Ovary (tissue), 9 donors: ENCODE data around the gene RHOC. TPM values are rescaled to one million over a fixed set of nuclear protein-coding genes. Genes with fewer than 3 reads are reported as not detected.

ENCODE experiments used
- DNase-seq, 5 donors: peaks; one replicate each; pipeline ENCODE4 v3.0.0-alpha.2; 2019 to 2020
- H3K27ac ChIP-seq, 2 donors: fragments of 200-600 bp; one replicate each; pipeline versions ENCODE4 v1.5.1 to v1.8.0; 2019 to 2022
- H3K27me3 ChIP-seq: fragments of 200-600 bp; one replicate; pipeline ENCODE4 v1.8.0; 2022
- H3K36me3 ChIP-seq: fragments of 200-600 bp; sonication (generic); one replicate; pipeline ENCODE4 v1.5.1; 2019
- H3K4me1 ChIP-seq: one replicate; pipeline ENCODE4 v1.8.1; 2013; ENCODE audit warnings: mild to moderate bottlenecking, moderate library complexity; ENCODE audit not compliant: insufficient read depth
- H3K4me3 ChIP-seq: fragments of 200-600 bp; sonication (generic); one replicate; pipeline ENCODE4 v1.5.1; 2017
- H3K9me3 ChIP-seq, 2 donors: fragments of 200-600 bp in 1 of 2; sonication (generic) in 1 of 2; one replicate each; pipeline versions ENCODE4 v1.5.1 to v1.8.1; 2013 to 2019; ENCODE audit warnings: mild to moderate bottlenecking in 1 of 2, moderate library complexity in 1 of 2
- EP300 ChIP-seq: sonication (generic); formaldehyde crosslinking; IDR thresholded peaks from one replicate; pipeline ENCODE4 v1.6.1; 2017; ENCODE audit warnings: antibody characterized with exemption
- POLR2A ChIP-seq: fragments of 450-650 bp; IDR thresholded peaks from one replicate; pipeline ENCODE4 v1.6.1; 2017; ENCODE audit warnings: antibody characterized with exemption, mild to moderate bottlenecking, moderate library complexity
- WGBS, 3 donors: extraction: QIAGEN DNeasy Blood & Tissue Kit in 1 of 3; methylation state at CpG; one replicate each; pipeline versions ENCODE4 v1.1.5 to v1.1.7; 2013 to 2017; 5-methylcytosine and 5-hydroxymethylcytosine counted together
- intact Hi-C, 4 donors: fragments of 100-400 bp; cut with DNase I; formaldehyde crosslinking; loops; one replicate each; pipeline versions ENCODE4 v1.11.0 to v1.15.1; 2022 to 2023
- polyA plus RNA-seq, 2 donors: library from polyadenylated mRNA; stranded (reverse); fragments of 200-250 nt in 1 of 2; fragments of 350-450 nt in 1 of 2; fragmentation: Illumina TruSeq in 1 of 2; extraction: RNeasy Lipid Tissue Mini Kit (QIAGEN cat#74804) in 1 of 2; gene quantifications; one replicate each; pipeline ENCODE4 v1.2.3, GENCODE V29; 2013 to 2014
- total RNA-seq, 7 donors: library from RNA; depleted of rRNA in 2 of 7; stranded (reverse); fragments of >200 nt in 2 of 7; fragmentation: NEBNext Ultra II Directional in 3 of 7; extraction: Animal tissue kit (Norgen Biotek cat#: 25700) in 3 of 7; gene quantifications; one replicate each; pipeline versions ENCODE4 v1.1.0 to v1.2.4, GENCODE V29; 2016 to 2023
- TF ChIP-seq, protein P1 (sequence below), 3 donors: fragments of 450-650 bp in 2 of 3; fragments of 200-600 bp in 1 of 3; IDR thresholded peaks; one replicate each; pipeline versions ENCODE4 v1.5.1 to v1.8.0; 2016 to 2022; ENCODE audit warnings: antibody characterized with exemption in 3 of 3, mild to moderate bottlenecking in 1 of 3
- donor health status: DM: no; HTN: no; CAD: no; lungs with moderate emphysema.
- donor health status: DM: no; HTN: no; CAD: no.
- donor health status: Bipolar disorder and iron deficiency.
- donor health status: DM: yes; HTN: yes; CAD: no.
- donor health status: DM: no; HTN: no; CAD: no.
- donor health status: DM: yes; HTN: yes; CAD: no.

Gene RHOC
- total and polyA plus RNA-seq, 9 donors: 177 to 308 (median 214) TPM

DNA sequence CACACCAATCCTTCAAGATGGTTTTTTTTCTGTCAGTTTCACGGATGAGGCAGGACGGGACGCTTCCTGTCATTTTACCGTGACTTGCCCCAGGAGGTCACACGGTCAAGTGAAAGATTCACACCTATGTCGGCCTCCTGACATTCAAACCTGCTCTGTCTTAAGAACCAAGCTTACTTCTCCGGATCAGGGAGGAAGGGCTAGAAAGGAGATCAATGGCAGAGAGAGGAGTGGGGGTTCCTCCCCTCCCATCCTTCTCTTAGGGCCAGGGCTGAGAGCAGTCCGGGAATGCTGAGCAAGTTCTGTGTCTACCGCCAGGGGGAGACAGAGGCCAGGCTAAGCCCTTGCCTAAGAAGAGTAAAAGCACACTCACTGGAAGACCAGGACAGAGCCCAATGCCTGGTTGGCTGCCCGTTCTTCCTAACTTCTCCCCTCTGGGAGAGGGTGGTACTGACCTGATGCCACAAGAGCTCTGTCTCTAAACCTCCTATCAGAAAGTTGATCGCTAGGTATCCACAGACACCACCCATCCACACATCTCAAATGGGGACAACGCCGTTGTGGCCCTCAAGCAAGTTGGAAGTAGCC is 9.3 kb upstream of the RHOC start:
- Histone ChIP-seq H3K27ac (peak overlapping the region; percentile 11 to 51), H3K27me3 (no peaks in the 10 kb centered on the region), H3K4me3 (peak overlapping the region; percentile 72), H3K36me3 (no peaks in the 10 kb centered on the region), H3K9me3 (no peaks in the 10 kb centered on the region), H3K4me1 (peaks cover 4% of the 10 kb centered on the region)
- intact Hi-C loops: loop anchor here (2.0 to 10.0 kb wide), 10 partner anchors 86 to 679 kb away; partner anchors contain the start of genes SLC16A1 (in 2 of the 4), LRIG2 (in 1 of the 4) and MAGI3 (in 1 of the 4)
- DNase-seq: peak; percentile 85 to 92 (median 91)
- TF ChIP-seq EP300 (no peak), POLR2A (no peak)
- TF ChIP-seq, protein P1, sequence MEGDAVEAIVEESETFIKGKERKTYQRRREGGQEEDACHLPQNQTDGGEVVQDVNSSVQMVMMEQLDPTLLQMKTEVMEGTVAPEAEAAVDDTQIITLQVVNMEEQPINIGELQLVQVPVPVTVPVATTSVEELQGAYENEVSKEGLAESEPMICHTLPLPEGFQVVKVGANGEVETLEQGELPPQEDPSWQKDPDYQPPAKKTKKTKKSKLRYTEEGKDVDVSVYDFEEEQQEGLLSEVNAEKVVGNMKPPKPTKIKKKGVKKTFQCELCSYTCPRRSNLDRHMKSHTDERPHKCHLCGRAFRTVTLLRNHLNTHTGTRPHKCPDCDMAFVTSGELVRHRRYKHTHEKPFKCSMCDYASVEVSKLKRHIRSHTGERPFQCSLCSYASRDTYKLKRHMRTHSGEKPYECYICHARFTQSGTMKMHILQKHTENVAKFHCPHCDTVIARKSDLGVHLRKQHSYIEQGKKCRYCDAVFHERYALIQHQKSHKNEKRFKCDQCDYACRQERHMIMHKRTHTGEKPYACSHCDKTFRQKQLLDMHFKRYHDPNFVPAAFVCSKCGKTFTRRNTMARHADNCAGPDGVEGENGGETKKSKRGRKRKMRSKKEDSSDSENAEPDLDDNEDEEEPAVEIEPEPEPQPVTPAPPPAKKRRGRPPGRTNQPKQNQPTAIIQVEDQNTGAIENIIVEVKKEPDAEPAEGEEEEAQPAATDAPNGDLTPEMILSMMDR (IDR thresholded peaks at IDR 0.05): peak; percentile 91 to 94 (median 91)
- WGBS, 3 donors: 17 to 18% (median 18%) methylated on average over 13 of the region's 13 CpGs

DNA sequence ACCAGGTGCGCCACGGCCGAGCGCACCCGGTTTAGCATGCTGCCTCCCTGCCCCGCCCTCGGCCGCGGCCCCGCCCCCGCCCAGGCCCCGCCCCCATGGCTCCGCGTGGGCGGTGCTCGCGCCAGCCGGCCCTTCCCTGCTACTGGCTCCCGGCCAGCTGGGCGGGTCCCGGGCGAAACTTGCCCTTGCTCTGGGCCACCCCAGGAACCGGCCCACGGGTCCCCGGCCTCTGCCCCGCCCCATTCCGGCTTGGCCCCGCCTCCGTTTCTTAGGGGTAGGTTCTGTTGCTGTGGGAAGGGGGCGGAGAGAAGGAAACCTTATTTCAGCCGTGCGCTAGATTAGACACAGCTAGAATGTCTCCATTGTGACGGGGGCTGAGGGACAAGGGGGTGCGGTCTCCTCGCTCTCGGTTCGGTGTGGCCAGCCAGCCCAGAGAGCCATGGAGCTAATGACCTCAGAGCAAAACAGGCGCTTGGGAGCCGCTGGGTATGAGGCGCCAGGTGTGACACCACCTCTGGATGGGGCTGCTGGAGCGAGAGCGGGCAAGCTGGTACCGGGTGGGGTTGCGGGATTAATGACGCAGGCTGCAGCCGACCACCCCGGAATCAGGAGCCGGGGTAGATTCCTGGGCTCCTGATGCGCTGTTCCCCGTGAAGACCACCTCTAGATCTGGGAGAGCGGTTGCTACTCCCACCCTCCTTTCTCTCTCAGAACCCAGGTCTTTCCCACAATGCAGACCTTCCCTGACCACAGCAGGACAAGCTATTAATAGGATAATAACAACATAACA is 8.5 kb upstream of the RHOC start, which contains the start of gene PPM1J:
Gene PPM1J, minus strand, starts transcription at position 69 of the 790 bp plus-strand sequence. Its CDS starts 31 bp downstream, at position 38.
- TF ChIP-seq, protein P1 (IDR thresholded peaks at IDR 0.05): peak in 1 of 3 donors; percentile 9
- no peak for TF ChIP-seq EP300
- Histone ChIP-seq H3K27ac (peak within 1 kb of the TSS; percentile 51 to 55), H3K36me3 (no peaks in the 10 kb centered on the region)

DNA sequence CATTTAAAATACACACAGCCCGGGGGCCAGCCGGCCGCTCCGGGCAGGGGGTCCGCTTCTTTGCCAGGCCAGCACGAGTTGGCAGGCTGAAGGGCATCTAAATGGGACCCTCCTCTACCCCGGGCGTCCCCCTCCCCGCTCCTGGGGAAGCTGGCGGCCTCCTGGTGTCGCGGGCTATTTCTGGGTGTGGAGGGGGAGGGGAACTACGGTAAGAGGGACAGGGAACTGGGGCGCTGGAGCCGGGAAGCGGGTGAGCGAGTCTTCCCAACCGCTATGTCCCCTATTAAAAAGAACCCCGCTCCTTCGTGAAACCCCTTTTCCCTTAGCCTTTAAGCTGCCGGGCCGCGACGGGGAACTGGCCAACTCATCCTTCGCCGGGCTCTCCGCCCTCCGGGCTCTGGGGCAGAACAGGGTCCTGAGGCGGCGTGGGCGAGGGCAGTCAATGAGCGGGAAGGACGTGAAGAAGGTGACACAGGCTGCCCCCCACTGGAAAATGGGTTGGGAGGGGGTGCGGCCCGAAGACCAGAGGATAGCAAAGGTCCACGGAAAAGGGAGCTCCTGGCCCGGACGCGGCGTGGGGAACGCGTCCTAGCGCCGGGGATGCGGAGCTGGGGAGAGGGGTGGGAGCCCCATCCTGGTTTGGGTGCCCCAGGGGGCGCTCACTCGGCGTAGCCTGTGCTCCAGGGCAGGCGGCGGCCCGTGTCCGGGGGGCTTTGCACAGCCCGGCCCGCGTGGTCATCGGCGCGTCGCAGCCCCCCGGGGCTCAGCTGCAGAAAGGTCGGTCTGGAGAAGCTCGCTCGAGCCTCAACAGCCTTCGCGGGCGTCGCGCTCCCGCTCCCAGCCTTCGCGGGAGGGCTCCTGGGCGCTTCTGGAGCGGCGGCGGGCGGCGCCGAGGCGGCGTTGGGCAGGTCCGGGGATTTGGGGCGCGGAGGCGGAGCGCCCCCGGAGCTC is 7.7 kb upstream of the RHOC start:
- WGBS, 3 donors: 1 to 2% (median 1%) methylated on average over 59 to 86 of the region's 86 CpGs
- Histone ChIP-seq H3K4me3 (peak overlapping the region; percentile 72), H3K36me3 (no peaks in the 10 kb centered on the region), H3K4me1 (peaks cover 4% of the 10 kb centered on the region), H3K9me3 (no peaks in the 10 kb centered on the region), H3K27ac (peak overlapping the region; percentile 51 to 55), H3K27me3 (no peaks in the 10 kb centered on the region)
- intact Hi-C loops: loop anchor here (5.0 to 10.0 kb wide), 9 partner anchors 88 to 680 kb away; partner anchors contain the start of genes SLC16A1 (in 2 of the 4), LRIG2 (in 1 of the 4) and MAGI3 (in 1 of the 4)
- peak in 4 of 5 donors; percentile 55 to 68 (median 66) for DNase-seq
- TF ChIP-seq EP300: no peak
- TF ChIP-seq, protein P1 (IDR thresholded peaks at IDR 0.05): no peak
- no peak for TF ChIP-seq POLR2A

More for the DNA sequence above, 8.5 kb upstream of the RHOC start, which contains the start of gene PPM1J:
- DNase-seq: peak; percentile 96 to 99 (median 98)
- peak within 1 kb of the TSS; percentile 72 for H3K4me3 ChIP-seq
- 0 to 1% (median 0%) methylated on average over 22 to 51 of the region's 51 CpGs for WGBS, 3 donors
- H3K27me3 ChIP-seq: no peaks in the 10 kb centered on the region
- intact Hi-C loops: loop anchor here (2.0 to 10.0 kb wide), 10 partner anchors 87 to 679 kb away; partner anchors contain the start of genes SLC16A1 (in 2 of the 4), LRIG2 (in 1 of the 4) and MAGI3 (in 1 of the 4)
- H3K9me3 ChIP-seq: no peaks in the 10 kb centered on the region
- peaks cover 4% of the 10 kb centered on the region for H3K4me1 ChIP-seq
